Measurements from ENCODE around the gene CAPN6.

CAPN6 gene

DNA sequence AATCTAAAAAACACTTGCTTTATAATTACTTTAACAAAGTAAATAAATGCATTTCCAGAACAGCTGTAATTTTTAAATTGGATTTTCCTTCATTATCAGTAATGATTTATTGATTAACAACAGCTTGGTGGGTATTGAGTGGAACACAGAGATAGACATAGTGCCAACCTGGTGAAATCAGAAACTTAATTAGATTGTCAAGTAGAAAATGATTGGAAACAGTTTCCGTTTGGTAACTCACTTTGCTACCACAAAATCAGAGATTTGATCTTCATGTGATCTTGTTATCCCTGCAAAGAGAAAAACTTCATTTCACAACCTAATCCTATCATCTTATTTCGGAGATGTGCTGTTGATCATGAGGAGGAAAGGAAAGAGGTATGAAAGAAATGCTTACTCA is 70.8 kb downstream of the CAPN6 start:
- no peak for DNase-seq

All from NCI-H82 (cell line).